Liver (tissue), 9 donors: Measurements from ENCODE around the gene LTO1. TPM values are rescaled to one million over a fixed set of nuclear protein-coding genes. Genes with fewer than 3 reads are reported as not detected.

Experiments
- DNase-seq: peaks from one replicate; pipeline ENCODE4 v3.0.0-alpha.2; 2017; ENCODE audit warnings: low spot score
- H3K27ac ChIP-seq, 2 donors: one replicate each; pipeline ENCODE4 v1.7.0; 2013; ENCODE audit warnings: inconsistent platforms in 2 of 2, low read length in 2 of 2, control low read depth in 1 of 2, low read depth in 1 of 2, mild to moderate bottlenecking in 1 of 2
- H3K27me3 ChIP-seq, 4 donors: one replicate each; pipeline versions ENCODE4 v1.6.1 to v1.7.0; 2013; ENCODE audit warnings: low read length in 3 of 4, inconsistent platforms in 1 of 4, mild to moderate bottlenecking in 1 of 4, moderate library complexity in 1 of 4; ENCODE audit not compliant: control insufficient read depth in 4 of 4, insufficient read depth in 4 of 4
- H3K36me3 ChIP-seq, 4 donors: one replicate each; pipeline versions ENCODE4 v1.6.1 to v1.7.0; 2013; ENCODE audit warnings: low read length in 3 of 4, mild to moderate bottlenecking in 3 of 4, low read depth in 1 of 4, moderate library complexity in 1 of 4; ENCODE audit not compliant: control insufficient read depth in 4 of 4, insufficient read depth in 3 of 4
- H3K4me1 ChIP-seq, 4 donors: one replicate each; pipeline versions ENCODE4 v1.6.1 to v1.7.0; 2013; ENCODE audit warnings: low read length in 3 of 4, mild to moderate bottlenecking in 3 of 4, moderate library complexity in 1 of 4; ENCODE audit not compliant: control insufficient read depth in 4 of 4, insufficient read depth in 4 of 4
- H3K4me3 ChIP-seq, 3 donors: one replicate each; pipeline versions ENCODE4 v1.6.1 to v1.7.0; 2013; ENCODE audit warnings: low read length in 3 of 3, control low read depth in 1 of 3, low read depth in 1 of 3, mild to moderate bottlenecking in 1 of 3
- H3K9ac ChIP-seq, 2 donors: one replicate each; pipeline ENCODE4 v1.7.0; 2013; ENCODE audit warnings: low read length in 2 of 2, mild to moderate bottlenecking in 2 of 2, moderate library complexity in 2 of 2, control low read depth in 1 of 2, low read depth in 1 of 2
- H3K9me3 ChIP-seq, 4 donors: one replicate each; pipeline versions ENCODE4 v1.6.1 to v1.7.0; 2013; ENCODE audit warnings: low read length in 3 of 4; ENCODE audit not compliant: control insufficient read depth in 4 of 4
- EGR1 ChIP-seq, 2 donors: IDR thresholded peaks; 2 replicates each; pipeline ENCODE4 v1.6.1; 2016 to 2018; ENCODE audit warnings: antibody characterized with exemption in 2 of 2, low read depth in 2 of 2
- FOXA1 ChIP-seq: IDR thresholded peaks from 2 replicates; pipeline ENCODE4 v1.6.1; 2016; ENCODE audit warnings: antibody characterized with exemption
- FOXA2 ChIP-seq: IDR thresholded peaks from 2 replicates; pipeline ENCODE4 v1.6.1; 2016; ENCODE audit warnings: antibody characterized with exemption
- GABPA ChIP-seq, 2 donors: IDR thresholded peaks in 1 of 2; conservative IDR thresholded peaks in 1 of 2; 2 replicates each; pipeline ENCODE4 v1.6.1; 2016; ENCODE audit warnings: antibody characterized with exemption in 2 of 2, mild to moderate bottlenecking in 1 of 2, moderate library complexity in 1 of 2
- HNF4A ChIP-seq, 2 donors: conservative IDR thresholded peaks; 2 replicates each; pipeline ENCODE4 v1.6.1; 2016; ENCODE audit warnings: antibody characterized with exemption in 2 of 2, mild to moderate bottlenecking in 2 of 2
- HNF4G ChIP-seq: IDR thresholded peaks from 2 replicates; pipeline ENCODE4 v1.6.1; 2016; ENCODE audit warnings: antibody characterized with exemption
- JUND ChIP-seq, 2 donors: IDR thresholded peaks; 2 replicates each; pipeline ENCODE4 v1.6.1; 2016; ENCODE audit warnings: antibody characterized with exemption in 2 of 2
- NR2F2 ChIP-seq: IDR thresholded peaks from 2 replicates; pipeline ENCODE4 v1.6.1; 2016; ENCODE audit warnings: antibody characterized with exemption
- RAD21 ChIP-seq, 2 donors: IDR thresholded peaks; 2 replicates each; pipeline ENCODE4 v1.6.1; 2016; ENCODE audit warnings: antibody characterized with exemption in 2 of 2, mild to moderate bottlenecking in 2 of 2
- RXRA ChIP-seq, 2 donors: IDR thresholded peaks; 2 replicates each; pipeline ENCODE4 v1.6.1; 2017 to 2018; ENCODE audit warnings: antibody characterized with exemption in 2 of 2, mild to moderate bottlenecking in 1 of 2
- SP1 ChIP-seq: IDR thresholded peaks from 2 replicates; pipeline ENCODE4 v1.6.1; 2018; ENCODE audit warnings: antibody characterized with exemption, mild to moderate bottlenecking
- TAF1 ChIP-seq: conservative IDR thresholded peaks from 2 replicates; pipeline ENCODE4 v1.6.1; 2016; ENCODE audit warnings: antibody characterized with exemption, mild to moderate bottlenecking
- YY1 ChIP-seq: IDR thresholded peaks from 2 replicates; pipeline ENCODE4 v1.6.1; 2016; ENCODE audit warnings: antibody characterized with exemption, mild to moderate bottlenecking
- WGBS: extraction: QIAGEN DNeasy Blood & Tissue Kit; methylation state at CpG from one replicate; pipeline ENCODE4 v1.1.7; 2013; 5-methylcytosine and 5-hydroxymethylcytosine counted together
- polyA plus RNA-seq, 2 donors: library from polyadenylated mRNA; stranded (reverse) in 1 of 2; unstranded in 1 of 2; fragments of 200-250 nt in 1 of 2; fragments of >200 nt in 1 of 2; fragmentation: Nextera tagmentation in 1 of 2; extraction: Ambion mirVana in 1 of 2; gene quantifications; one replicate each; pipeline versions ENCODE4 v1.2.1 to v1.2.3, GENCODE V29; 2013 to 2015
- total RNA-seq, 2 donors: library from RNA; depleted of rRNA; stranded (reverse); fragments of >200 nt; gene quantifications; one replicate each; pipeline ENCODE4 v1.2.3, GENCODE V29; 2014
- TF ChIP-seq, protein P1 (sequence below): IDR thresholded peaks from 2 replicates; pipeline ENCODE4 v1.6.1; 2016; ENCODE audit warnings: antibody characterized with exemption
- TF ChIP-seq, protein P2 (sequence below): IDR thresholded peaks from 2 replicates; pipeline ENCODE4 v1.6.1; 2016; ENCODE audit warnings: antibody characterized with exemption
- TF ChIP-seq, protein P3 (sequence below): IDR thresholded peaks from 2 replicates; pipeline ENCODE4 v1.6.1; 2016; ENCODE audit warnings: antibody characterized with exemption, mild to moderate bottlenecking
- TF ChIP-seq, protein P4 (sequence below): fragments of 150-350 bp; IDR thresholded peaks from 2 replicates; pipeline ENCODE4 v1.5.1; 2017; ENCODE audit warnings: improper control_type of control experiment, low read depth, low read length; ENCODE audit not compliant: missing input control
- TF ChIP-seq, protein P5 (sequence below): IDR thresholded peaks from 2 replicates; pipeline ENCODE4 v1.6.1; 2016; ENCODE audit warnings: antibody characterized with exemption
- donor health status: healthy.
- donor health status: healthy.
- donor health status: healthy.
- donor health status: healthy.
- donor health status: healthy.

The LTO1 gene
- total and polyA plus RNA-seq, 4 donors, result 4.9 to 12.3 (median 7.3) TPM

DNA sequence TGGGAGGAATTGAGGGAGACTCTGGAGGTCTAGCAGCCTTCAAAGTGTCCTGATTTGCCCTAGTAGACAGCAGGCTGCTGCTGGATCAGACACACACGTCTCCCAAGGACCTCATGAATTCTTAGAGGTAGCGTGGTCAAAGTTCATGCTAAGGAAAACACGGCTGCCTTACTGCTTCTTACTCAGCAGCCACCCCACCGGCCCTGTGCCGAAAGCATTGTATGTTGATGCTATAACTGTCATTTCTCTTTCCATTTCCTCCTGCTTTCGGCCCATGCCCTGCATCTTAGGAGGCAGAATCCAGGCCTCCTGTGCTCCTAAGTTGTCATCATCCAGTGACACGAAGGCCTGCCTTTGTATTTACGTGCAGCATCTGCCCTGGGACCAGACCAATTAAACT lies 44.7 kb downstream of the LTO1 start:
- 95% methylated on average over 8 of the region's 8 CpGs for WGBS
- Histone ChIP-seq H3K4me1 (peaks cover 2 to 11% (median 8%) of the 10 kb centered on the region in 4 donors), H3K9ac (no peak overlapping the region), H3K27me3 (no peaks in the 10 kb centered on the region), H3K27ac (no peak overlapping the region), H3K9me3 (no peaks in the 10 kb centered on the region), H3K4me3 (no peak overlapping the region), H3K36me3 (no peaks in the 10 kb centered on the region)
- TF ChIP-seq SP1 (no peak), TAF1 (no peak), JUND (IDR thresholded peaks at IDR 0.05) (no peak), RAD21 (IDR thresholded peaks at IDR 0.05) (no peak), FOXA1 (no peak), FOXA2 (no peak), YY1 (no peak)
- DNase-seq, result no peak

DNA sequence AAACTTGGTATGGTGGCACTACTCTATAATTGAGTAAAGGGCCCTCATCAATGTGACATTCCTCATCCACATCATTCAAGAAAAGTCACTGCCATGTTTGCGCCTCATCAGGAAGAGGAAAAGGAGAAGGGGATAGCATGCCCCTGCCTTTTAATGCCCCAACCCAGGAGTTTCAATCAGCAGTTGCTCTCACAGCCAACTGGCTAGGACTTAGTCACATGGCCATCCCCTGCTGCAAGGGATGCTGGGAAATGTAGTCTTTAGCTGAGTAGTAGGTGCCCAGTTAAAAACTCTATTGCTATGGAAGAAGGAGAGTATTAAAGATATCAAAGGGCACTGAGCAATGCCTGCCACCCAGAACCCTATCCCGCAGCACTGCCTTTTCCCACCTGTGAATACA lies 45.1 kb downstream of the LTO1 start:
- DNase-seq, result no peak
- no peaks in the 10 kb centered on the region for H3K27me3 ChIP-seq
- H3K36me3 ChIP-seq, result no peaks in the 10 kb centered on the region
- H3K9ac ChIP-seq, result no peak overlapping the region
- no peak for TF ChIP-seq HNF4G
- no peak for TF ChIP-seq JUND (IDR thresholded peaks at IDR 0.05)
- no peak for TF ChIP-seq FOXA2
- no peak for TF ChIP-seq EGR1 (IDR thresholded peaks at IDR 0.05; ENCODE audit: low read depth in 2 of 2)
- TF ChIP-seq, protein P1, sequence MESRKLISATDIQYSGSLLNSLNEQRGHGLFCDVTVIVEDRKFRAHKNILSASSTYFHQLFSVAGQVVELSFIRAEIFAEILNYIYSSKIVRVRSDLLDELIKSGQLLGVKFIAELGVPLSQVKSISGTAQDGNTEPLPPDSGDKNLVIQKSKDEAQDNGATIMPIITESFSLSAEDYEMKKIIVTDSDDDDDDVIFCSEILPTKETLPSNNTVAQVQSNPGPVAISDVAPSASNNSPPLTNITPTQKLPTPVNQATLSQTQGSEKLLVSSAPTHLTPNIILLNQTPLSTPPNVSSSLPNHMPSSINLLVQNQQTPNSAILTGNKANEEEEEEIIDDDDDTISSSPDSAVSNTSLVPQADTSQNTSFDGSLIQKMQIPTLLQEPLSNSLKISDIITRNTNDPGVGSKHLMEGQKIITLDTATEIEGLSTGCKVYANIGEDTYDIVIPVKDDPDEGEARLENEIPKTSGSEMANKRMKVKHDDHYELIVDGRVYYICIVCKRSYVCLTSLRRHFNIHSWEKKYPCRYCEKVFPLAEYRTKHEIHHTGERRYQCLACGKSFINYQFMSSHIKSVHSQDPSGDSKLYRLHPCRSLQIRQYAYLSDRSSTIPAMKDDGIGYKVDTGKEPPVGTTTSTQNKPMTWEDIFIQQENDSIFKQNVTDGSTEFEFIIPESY, result no peak
- TF ChIP-seq RXRA (IDR thresholded peaks at IDR 0.05), result no peak
- no peak for TF ChIP-seq NR2F2
- TF ChIP-seq YY1, result no peak
- TF ChIP-seq, protein P2, sequence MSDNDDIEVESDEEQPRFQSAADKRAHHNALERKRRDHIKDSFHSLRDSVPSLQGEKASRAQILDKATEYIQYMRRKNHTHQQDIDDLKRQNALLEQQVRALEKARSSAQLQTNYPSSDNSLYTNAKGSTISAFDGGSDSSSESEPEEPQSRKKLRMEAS, result no peak
- TF ChIP-seq, protein P3, sequence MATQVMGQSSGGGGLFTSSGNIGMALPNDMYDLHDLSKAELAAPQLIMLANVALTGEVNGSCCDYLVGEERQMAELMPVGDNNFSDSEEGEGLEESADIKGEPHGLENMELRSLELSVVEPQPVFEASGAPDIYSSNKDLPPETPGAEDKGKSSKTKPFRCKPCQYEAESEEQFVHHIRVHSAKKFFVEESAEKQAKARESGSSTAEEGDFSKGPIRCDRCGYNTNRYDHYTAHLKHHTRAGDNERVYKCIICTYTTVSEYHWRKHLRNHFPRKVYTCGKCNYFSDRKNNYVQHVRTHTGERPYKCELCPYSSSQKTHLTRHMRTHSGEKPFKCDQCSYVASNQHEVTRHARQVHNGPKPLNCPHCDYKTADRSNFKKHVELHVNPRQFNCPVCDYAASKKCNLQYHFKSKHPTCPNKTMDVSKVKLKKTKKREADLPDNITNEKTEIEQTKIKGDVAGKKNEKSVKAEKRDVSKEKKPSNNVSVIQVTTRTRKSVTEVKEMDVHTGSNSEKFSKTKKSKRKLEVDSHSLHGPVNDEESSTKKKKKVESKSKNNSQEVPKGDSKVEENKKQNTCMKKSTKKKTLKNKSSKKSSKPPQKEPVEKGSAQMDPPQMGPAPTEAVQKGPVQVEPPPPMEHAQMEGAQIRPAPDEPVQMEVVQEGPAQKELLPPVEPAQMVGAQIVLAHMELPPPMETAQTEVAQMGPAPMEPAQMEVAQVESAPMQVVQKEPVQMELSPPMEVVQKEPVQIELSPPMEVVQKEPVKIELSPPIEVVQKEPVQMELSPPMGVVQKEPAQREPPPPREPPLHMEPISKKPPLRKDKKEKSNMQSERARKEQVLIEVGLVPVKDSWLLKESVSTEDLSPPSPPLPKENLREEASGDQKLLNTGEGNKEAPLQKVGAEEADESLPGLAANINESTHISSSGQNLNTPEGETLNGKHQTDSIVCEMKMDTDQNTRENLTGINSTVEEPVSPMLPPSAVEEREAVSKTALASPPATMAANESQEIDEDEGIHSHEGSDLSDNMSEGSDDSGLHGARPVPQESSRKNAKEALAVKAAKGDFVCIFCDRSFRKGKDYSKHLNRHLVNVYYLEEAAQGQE, result no peak
- no peak for TF ChIP-seq GABPA (IDR thresholded peaks at IDR 0.05 in 1 of 2, conservative IDR thresholded peaks at IDR 0.05 in 1 of 2)
- no peak for TF ChIP-seq HNF4A (conservative IDR thresholded peaks at IDR 0.05)
- TF ChIP-seq, protein P4, sequence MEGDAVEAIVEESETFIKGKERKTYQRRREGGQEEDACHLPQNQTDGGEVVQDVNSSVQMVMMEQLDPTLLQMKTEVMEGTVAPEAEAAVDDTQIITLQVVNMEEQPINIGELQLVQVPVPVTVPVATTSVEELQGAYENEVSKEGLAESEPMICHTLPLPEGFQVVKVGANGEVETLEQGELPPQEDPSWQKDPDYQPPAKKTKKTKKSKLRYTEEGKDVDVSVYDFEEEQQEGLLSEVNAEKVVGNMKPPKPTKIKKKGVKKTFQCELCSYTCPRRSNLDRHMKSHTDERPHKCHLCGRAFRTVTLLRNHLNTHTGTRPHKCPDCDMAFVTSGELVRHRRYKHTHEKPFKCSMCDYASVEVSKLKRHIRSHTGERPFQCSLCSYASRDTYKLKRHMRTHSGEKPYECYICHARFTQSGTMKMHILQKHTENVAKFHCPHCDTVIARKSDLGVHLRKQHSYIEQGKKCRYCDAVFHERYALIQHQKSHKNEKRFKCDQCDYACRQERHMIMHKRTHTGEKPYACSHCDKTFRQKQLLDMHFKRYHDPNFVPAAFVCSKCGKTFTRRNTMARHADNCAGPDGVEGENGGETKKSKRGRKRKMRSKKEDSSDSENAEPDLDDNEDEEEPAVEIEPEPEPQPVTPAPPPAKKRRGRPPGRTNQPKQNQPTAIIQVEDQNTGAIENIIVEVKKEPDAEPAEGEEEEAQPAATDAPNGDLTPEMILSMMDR, result no peak
- no peak for TF ChIP-seq TAF1
- TF ChIP-seq, protein P5, sequence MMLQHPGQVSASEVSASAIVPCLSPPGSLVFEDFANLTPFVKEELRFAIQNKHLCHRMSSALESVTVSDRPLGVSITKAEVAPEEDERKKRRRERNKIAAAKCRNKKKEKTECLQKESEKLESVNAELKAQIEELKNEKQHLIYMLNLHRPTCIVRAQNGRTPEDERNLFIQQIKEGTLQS, result no peak
- TF ChIP-seq FOXA1, result no peak
- TF ChIP-seq RAD21 (IDR thresholded peaks at IDR 0.05), result no peak
- no peak for TF ChIP-seq SP1
- H3K4me1 ChIP-seq, result peaks cover 2 to 8% (median 5%) of the 10 kb centered on the region in 4 donors
- no peak overlapping the region for H3K27ac ChIP-seq
- H3K9me3 ChIP-seq, result no peaks in the 10 kb centered on the region
- 98% methylated on average over 2 of the region's 2 CpGs for WGBS
- H3K4me3 ChIP-seq, result no peak overlapping the region
